HepG2 (cell line): ENCODE data around the gene PPM1G. TPM values are rescaled to one million over a fixed set of nuclear protein-coding genes. Genes with fewer than 3 reads are reported as not detected.

ENCODE experiments used
- ARID4A ChIP-seq: sonication (generic); formaldehyde crosslinking; IDR thresholded peaks from 2 replicates; pipeline ENCODE4 v1.5.0; 2020; ENCODE audit warnings: mild to moderate bottlenecking, missing genetic modification reagents, borderline replicate concordance
- BCL6 ChIP-seq: IDR thresholded peaks from 2 replicates; pipeline ENCODE4 v1.6.1; 2016; ENCODE audit warnings: missing genetic modification reagents, missing compliant biosample characterization
- GABPB1 ChIP-seq: IDR thresholded peaks from 2 replicates; pipeline ENCODE4 v1.6.1; 2016; ENCODE audit warnings: mild to moderate bottlenecking, missing genetic modification reagents, moderate library complexity, missing compliant biosample characterization
- RARA ChIP-seq: IDR thresholded peaks from 2 replicates; pipeline ENCODE4 v1.6.1; 2016; ENCODE audit warnings: missing genetic modification reagents, missing compliant biosample characterization
- REST ChIP-seq, 2 experiments: IDR thresholded peaks; 2 replicates each; pipeline ENCODE4 v1.6.1; 2011 to 2012; ENCODE audit warnings: low read length in 2 of 2, borderline replicate concordance in 1 of 2, low read depth in 1 of 2, mild to moderate bottlenecking in 1 of 2, moderate library complexity in 1 of 2
- SETDB1 ChIP-seq: sonication (generic); formaldehyde crosslinking; IDR thresholded peaks from 2 replicates; pipeline ENCODE4 v1.5.1; 2020; ENCODE audit warnings: missing genetic modification reagents, mild to moderate bottlenecking, borderline replicate concordance
- SKI ChIP-seq: fragments of 450-650 bp; IDR thresholded peaks from one replicate; pipeline ENCODE4 v1.6.1; 2018; ENCODE audit warnings: mild to moderate bottlenecking; ENCODE audit not compliant: partially characterized antibody
- TBL1XR1 ChIP-seq: fragments of 150-350 bp; IDR thresholded peaks from 2 replicates; pipeline ENCODE4 v1.6.1; 2014; ENCODE audit warnings: borderline replicate concordance, low read length; ENCODE audit not compliant: partially characterized antibody
- TSC22D2 ChIP-seq: sonication (generic); formaldehyde crosslinking; IDR thresholded peaks from 2 replicates; pipeline ENCODE4 v1.5.1; 2020; ENCODE audit warnings: missing genetic modification reagents, mild to moderate bottlenecking, borderline replicate concordance
- ZBTB43 ChIP-seq: sonication (generic); formaldehyde crosslinking; conservative IDR thresholded peaks from 2 replicates; pipeline ENCODE4 v1.4.0; 2020; ENCODE audit warnings: missing genetic modification reagents
- ZMYM2 ChIP-seq: sonication (generic); formaldehyde crosslinking; IDR thresholded peaks from 2 replicates; pipeline ENCODE4 v1.8.0; 2022; ENCODE audit warnings: mild to moderate bottlenecking, missing genetic modification reagents
- ZNF143 ChIP-seq: sonication (generic); formaldehyde crosslinking; IDR thresholded peaks from 2 replicates; pipeline ENCODE4 v1.4.0; 2020; ENCODE audit warnings: missing genetic modification reagents
- ZNF18 ChIP-seq: sonication (generic); formaldehyde crosslinking; IDR thresholded peaks from 2 replicates; pipeline ENCODE4 v1.8.0; 2022; ENCODE audit warnings: mild to moderate bottlenecking, missing genetic modification reagents; ENCODE audit not compliant: insufficient replicate concordance
- ZNF30 ChIP-seq: sonication (generic); formaldehyde crosslinking; IDR thresholded peaks from 2 replicates; pipeline ENCODE4 v1.5.0; 2020; ENCODE audit warnings: mild to moderate bottlenecking, missing genetic modification reagents
- ZNF737 ChIP-seq: sonication (generic); formaldehyde crosslinking; IDR thresholded peaks from 2 replicates; pipeline ENCODE4 v1.5.0; 2020; ENCODE audit warnings: missing genetic modification reagents, mild to moderate bottlenecking, borderline replicate concordance
- ZNF800 ChIP-seq: sonication (generic); formaldehyde crosslinking; IDR thresholded peaks from 2 replicates; pipeline ENCODE4 v1.4.0; 2020; ENCODE audit warnings: missing genetic modification reagents
- polyA plus RNA-seq, 8 experiments: library from polyadenylated mRNA; depleted of rRNA in 3 of 8; stranded (reverse) in 7 of 8; unstranded in 1 of 8; fragments of >200 nt; fragmentation: Illumina TruSeq in 4 of 8; extraction: Trizol in 4 of 8; gene quantifications; 2 replicates each; pipeline versions ENCODE4 v1.2.1 to v1.2.3, GENCODE V29; 2011 to 2016; ENCODE audit warnings: low read depth in 4 of 8, missing spikeins in 1 of 8, mixed read lengths in 1 of 8; ENCODE audit not compliant: insufficient read depth in 1 of 8
- total RNA-seq, 5 experiments: library from RNA; depleted of rRNA; stranded (reverse); fragments of >200 nt; fragmentation: Illumina TruSeq; extraction: Trizol; gene quantifications; 2 replicates each; pipeline ENCODE4 v1.2.3, GENCODE V29; 2016; ENCODE audit warnings: low read depth in 1 of 5

PPM1G gene
- total and polyA plus RNA-seq, 2 of the 13 experiments (the other 11 are each of a cell fraction or from before 2014, with no cell fraction given) = 58.2 to 213 TPM

GRCh38 chr2:27421660-27422250 is 12.4 kb upstream of the PPM1G start (continued):
- TF ChIP-seq ARID4A (0 out of 2 replicates have a peak, but pooled peaks have one; percentile 13), ZNF30 (CRISPR knock-in tag) (no peak), ZNF800 (CRISPR knock-in tag) (no peak), GABPB1 (CRISPR knock-in tag) (no peak), ZNF737 (no peak), REST (IDR thresholded peaks at IDR 0.05; ENCODE audit: borderline replicate concordance in 1 of 2, low read depth in 1 of 2, low read length in 2 of 2) (no peak), SKI (peak; percentile 92), SETDB1 (CRISPR knock-in tag) (no peak), BCL6 (CRISPR knock-in tag) (peak; percentile 38; the same call in 1 of the 2 replicates), TSC22D2 (CRISPR knock-in tag) (no peak), ZNF18 (CRISPR knock-in tag) (peak; percentile 45), RARA (CRISPR knock-in tag) (0 out of 2 replicates have a peak, but pooled peaks have one; percentile 45), ZBTB43 (CRISPR knock-in tag) (no peak), TBL1XR1 (peak; percentile 26), ZNF143 (no peak), ZMYM2 (CRISPR knock-in tag) (peak; percentile 81)
